Measurements from ENCODE around the gene OR52J3.

OR52J3 gene

DNA sequence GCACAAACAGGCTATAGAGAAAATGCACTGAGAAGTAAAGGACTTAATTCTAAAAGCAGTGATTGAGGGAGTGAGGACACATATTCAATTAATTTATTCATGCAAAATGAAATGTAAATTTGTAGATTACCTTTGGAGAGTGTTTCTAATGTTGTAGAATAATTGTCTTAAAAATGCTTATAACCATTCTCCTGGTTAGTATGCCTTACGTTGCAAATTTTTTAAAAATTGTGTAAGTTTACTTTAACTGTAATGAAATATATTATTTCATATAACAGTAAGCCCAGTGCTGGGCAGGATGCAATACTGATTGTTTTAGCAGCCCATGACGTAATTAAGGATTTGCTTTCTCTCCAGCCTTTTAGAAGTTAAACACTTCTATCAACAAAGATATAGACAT, 49.7 kb downstream of the OR52J3 start:
- no peak for DNase-seq (ENCODE audit: low spot score)
